ENCODE measurements around the gene ARL5A.

DNA sequence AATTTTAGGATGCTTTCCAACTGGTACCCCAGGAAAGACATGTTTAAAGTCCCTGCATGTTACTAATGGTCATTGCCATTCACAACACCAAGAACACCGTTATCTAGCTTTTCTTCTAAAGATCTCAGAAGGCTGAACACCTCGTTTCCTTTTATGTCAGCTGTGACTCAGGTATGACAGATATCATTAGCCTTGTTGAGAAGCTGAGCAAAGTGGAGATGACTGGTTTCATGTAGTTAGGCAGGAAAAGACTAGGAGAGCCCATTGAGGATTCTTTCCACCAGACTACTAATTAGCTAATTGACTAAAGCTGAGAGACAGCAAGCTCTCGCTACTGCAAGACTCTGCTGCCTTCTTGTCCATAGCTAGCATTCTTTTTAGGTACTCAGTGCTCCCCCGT is 32.0 kb upstream of the ARL5A start:
- TF ChIP-seq, protein P1, sequence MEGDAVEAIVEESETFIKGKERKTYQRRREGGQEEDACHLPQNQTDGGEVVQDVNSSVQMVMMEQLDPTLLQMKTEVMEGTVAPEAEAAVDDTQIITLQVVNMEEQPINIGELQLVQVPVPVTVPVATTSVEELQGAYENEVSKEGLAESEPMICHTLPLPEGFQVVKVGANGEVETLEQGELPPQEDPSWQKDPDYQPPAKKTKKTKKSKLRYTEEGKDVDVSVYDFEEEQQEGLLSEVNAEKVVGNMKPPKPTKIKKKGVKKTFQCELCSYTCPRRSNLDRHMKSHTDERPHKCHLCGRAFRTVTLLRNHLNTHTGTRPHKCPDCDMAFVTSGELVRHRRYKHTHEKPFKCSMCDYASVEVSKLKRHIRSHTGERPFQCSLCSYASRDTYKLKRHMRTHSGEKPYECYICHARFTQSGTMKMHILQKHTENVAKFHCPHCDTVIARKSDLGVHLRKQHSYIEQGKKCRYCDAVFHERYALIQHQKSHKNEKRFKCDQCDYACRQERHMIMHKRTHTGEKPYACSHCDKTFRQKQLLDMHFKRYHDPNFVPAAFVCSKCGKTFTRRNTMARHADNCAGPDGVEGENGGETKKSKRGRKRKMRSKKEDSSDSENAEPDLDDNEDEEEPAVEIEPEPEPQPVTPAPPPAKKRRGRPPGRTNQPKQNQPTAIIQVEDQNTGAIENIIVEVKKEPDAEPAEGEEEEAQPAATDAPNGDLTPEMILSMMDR (IDR thresholded peaks at IDR 0.05): no peak
- TF ChIP-seq POLR2A (IDR thresholded peaks at IDR 0.05): no peak

Measured in upper lobe of left lung (tissue), 4 donors.